Measurements from ENCODE around the gene CCDC126.

DNA sequence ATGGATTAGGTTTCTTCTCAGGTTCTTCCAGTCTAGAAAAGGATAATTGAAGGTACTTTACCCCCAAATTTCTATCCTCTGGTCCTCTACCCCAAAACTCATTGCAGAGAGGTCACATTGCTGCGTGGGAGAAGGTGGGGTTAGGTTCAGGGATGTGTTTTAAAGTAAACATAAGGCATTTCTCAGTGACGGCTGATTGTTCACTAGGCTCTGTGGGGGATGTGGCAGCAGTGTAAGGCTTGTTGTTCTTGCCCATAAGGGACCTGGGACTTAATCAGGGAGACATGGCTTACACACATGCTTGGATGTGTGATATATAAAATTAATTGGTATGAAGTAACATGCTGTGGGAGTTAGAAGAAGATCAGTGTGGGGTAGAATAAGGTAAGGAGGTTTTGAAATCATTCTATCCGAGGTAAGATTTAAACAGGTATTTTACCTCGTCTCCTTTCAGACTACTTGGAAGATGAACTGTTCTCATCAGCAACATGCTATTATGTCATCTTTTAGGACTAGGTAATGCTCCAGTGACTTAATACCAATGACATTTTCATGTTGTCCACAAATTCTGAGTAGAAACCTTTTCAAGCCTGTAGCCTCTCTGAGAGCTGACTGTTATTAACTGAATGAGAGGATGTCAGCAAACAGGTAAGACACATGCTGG, 6.6 kb downstream of the CCDC126 start:
- TF ChIP-seq EZH2phosphoT487 (IDR thresholded peaks at IDR 0.05; ENCODE audit: insufficient read depth, low read depth): no peak
- TF ChIP-seq EZH2 (IDR thresholded peaks at IDR 0.05; ENCODE audit: insufficient read depth, poor library complexity, severe bottlenecking): no peak
